Activated naive CD4-positive, alpha-beta T cell treated with Interleukin-2 at 50 U/mL for 16 hours (primary cell): ENCODE data around the gene AKR1C2.
"Not testable (repeated sequence)": the region's sequence is repeated elsewhere in the genome, so short reads cannot be mapped to it uniquely, and the experiment has no call there.

ENCODE experiments used
- DNase-seq: peaks from one replicate; pipeline ENCODE4 v3.0.0-alpha.2; 2020

The AKR1C2 gene

GRCh38 chr10:5023177-5023805 lies 19.6 kb upstream of the AKR1C2 start:
- DNase-seq = no peak

- not testable (repeated sequence) for DNase-seq
Measured at GRCh38 chr10:5021624-5022290, 18.1 kb upstream of the AKR1C2 start.

GRCh38 chr10:5019770-5020612 lies 16.3 kb upstream of the AKR1C2 start:
- DNase-seq = not testable (repeated sequence)

GRCh38 chr10:5018671-5019277 lies 15.1 kb upstream of the AKR1C2 start:
- not testable (repeated sequence) for DNase-seq

GRCh38 chr10:5018134-5018533 lies 14.5 kb upstream of the AKR1C2 start:
- no peak for DNase-seq

GRCh38 chr10:5014936-5015335 lies 11.3 kb upstream of the AKR1C2 start:
- no peak for DNase-seq

DNA sequence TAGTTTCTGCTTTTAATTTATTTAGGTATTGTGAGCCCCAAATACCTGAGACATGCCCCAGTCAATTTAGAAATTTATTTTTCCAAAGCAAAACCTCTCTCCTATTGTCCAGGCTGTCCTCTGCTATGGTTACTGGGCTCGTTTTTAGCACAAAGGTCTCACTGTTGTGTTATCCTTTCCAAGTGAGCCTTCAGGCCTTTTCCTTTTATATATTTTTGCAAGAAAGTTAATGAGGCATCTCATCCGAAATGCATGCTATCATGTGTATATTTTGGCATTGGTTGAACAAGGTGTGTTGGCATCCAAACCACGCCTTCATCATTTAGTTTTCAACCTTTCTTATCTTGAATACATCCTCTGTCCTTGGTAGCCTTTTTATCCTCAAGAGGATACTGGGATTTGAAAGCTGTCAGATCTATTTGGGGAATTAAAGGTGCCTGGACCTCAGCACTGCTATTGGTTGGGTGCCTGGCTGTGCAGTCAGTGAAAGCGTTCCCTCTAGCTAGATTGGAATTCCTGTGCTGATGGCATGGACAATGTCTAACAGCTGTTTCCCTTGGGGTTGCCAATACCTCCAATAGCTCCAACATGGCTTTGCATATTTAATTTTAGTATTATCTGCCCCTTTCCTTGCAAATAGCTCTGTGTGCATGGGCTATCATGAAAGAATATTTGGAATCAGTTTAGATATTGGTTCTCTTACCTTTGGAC lies 10.7 kb upstream of the AKR1C2 start:
- DNase-seq = not testable (repeated sequence)

GRCh38 chr10:5013385-5013784 lies 9.7 kb upstream of the AKR1C2 start:
- no peak for DNase-seq

DNA sequence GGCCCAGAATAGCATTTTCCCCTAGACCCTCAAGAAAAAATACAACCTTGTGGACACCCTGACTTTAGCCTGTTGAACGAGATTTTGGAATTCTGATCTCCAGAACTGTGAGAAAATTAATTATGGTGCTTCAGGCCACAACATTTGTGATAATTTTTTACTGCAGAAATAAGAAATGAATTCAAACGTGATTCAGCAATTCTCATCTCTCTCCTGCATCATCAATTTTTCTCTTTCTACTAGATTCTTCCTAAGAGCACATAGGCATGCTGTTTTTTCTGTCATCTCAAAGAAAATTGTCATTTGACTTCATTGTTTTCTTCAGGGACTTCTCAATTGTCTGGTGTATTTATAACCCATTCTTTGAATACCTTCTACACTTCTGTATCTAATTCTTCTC lies 8.9 kb upstream of the AKR1C2 start:
- DNase-seq = no peak

DNA sequence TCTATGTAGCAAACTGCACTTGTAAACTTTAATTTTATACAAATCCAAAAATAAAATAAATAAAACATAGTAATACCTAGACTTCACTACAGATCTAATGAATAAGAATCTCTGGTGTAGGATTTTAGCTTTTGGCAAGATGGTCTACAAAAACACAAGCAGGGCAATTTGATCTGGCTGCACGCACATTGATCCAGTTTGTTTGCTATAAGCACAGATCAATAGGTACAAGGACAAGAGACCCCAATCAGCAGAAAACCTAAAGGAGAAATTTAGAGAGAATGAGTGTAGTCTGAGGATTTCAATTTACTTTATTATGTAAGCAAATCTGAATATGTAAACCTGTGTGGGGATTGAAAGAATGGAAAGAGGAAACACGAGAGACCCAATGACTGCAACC lies 7.7 kb upstream of the AKR1C2 start:
- DNase-seq = not testable (repeated sequence)

- DNase-seq = not testable (repeated sequence)
Measured at GRCh38 chr10:5010043-5010442, 6.4 kb upstream of the AKR1C2 start.

GRCh38 chr10:5008857-5009548 lies 5.3 kb upstream of the AKR1C2 start:
- DNase-seq = not testable (repeated sequence)

DNA sequence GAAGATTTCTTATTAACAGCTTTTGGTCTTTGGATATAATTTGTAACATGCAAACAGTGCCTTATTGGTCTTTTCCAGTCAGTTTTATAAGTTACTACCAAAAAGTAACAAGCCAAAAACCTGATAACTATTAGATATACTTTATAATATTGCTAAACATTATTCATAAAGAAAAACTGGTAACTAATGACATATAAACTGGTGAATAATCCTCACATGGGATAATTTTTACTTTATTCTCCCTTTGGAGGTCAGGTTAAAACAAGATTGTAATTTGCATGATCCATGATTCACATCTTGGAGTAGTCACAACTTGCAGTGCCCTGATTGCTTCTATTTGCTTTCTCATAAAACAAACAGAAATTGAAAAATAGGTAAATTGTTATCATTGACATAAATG lies 844 bp upstream of the AKR1C2 start:
- DNase-seq = not testable (repeated sequence)

DNA sequence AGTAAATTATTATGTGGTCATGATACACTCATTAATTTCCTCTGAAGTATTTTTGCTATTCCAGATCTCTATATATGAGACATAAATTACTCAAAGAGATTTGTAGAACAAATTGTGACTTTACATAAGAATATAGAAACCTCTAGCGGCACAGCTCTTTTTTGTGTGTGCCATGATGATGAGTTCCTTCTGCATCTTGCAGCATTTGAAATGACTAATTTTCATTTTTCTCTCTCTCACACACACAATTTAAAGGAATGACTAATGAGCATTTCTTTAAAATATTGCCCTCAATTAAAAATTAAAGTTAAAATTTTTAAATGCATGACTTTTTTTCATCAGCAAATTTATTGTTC lies 351 bp upstream of the AKR1C2 start:
- DNase-seq = not testable (repeated sequence)

GRCh38 chr10:5002013-5002727 lies 1.5 kb downstream of the AKR1C2 start:
- no peak for DNase-seq

DNA sequence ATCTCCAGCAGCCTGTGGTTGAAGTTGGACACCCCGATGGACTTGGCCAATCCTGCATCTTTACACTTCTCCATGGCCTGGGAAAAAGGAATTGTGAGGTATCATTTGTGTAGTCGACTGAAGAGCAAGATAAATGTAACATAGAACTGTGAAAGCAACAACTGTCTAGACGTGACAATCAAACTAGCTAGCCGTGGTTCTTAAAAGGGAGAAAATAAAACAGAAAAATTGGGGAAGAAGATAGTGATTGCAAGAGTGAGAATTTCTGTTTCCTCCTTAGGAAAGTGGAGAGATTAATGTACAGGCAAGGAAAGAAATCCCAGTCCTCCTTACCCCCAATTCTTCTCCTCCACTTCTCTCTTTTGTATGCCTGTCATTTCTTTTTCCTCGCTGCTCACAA lies 5.0 kb downstream of the AKR1C2 start:
- no peak for DNase-seq

DNA sequence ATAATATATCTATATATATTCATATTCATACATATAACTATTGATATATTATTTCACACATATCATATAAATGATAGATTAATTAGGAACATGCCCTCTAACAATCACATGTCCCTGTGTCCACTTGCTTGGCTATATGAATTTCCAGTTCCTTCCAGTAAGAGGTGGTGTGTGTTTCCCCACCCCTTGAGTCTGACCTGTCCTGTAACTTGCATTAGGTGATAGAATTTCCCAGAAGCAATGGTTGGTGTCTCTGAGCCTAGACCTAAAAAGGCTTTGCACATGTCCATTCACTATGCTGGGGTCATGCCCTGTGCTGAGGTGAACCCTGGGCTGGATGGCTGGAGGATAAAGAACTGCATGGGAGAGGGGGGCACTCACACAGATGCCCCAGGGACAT lies 9.4 kb downstream of the AKR1C2 start:
- DNase-seq = not testable (repeated sequence)

GRCh38 chr10:4992564-4992963 lies 11.1 kb downstream of the AKR1C2 start:
- not testable (repeated sequence) for DNase-seq

GRCh38 chr10:4991463-4991862 lies 12.2 kb downstream of the AKR1C2 start:
- DNase-seq = not testable (repeated sequence)

DNA sequence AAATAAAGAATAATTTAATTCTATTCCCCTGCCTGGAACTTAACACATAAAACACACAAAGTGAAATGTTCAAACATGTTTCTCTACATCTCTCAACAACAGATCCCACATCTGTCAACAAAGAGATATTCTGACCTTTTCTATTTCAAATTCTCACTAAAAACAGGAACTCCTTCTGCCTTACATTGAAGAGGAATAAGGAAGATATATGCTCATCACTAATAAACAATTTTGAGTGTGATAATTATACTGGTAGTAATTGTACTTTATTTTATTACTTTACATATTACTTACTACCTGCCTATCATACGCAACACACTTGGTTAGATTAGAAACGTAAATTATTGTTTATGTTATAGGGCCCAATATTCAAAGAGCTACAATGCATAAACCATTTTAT lies 13.4 kb downstream of the AKR1C2 start:
- DNase-seq = no peak

DNA sequence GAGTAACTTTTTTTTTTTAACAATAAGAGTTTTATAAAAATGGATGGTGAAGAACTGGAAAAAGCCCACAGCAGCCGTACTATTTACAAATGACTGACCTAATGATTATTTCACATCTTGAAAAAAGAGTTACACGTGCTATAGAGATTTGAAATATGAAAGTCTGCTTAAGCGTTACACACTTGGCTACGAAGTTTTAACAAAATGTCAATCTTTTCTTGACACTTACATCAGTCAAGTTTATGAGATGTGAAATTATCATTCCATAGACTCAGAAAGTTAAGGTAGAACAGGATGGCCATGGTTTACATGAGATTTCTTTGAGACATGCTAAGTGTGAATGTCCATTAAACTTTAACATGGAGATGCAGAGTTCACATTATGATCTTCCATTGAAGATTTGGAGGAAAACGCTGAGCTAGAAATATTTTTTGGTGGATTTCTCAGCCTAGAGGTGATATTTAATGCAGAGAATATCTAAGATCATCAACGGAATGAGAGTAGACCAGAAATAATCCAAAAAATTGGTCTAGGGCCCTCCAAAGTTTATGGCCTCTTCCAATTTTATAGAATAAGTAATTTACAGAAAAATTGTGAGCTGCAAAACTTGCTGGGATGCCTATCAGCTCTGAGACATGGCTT lies 15.5 kb downstream of the AKR1C2 start:
- not testable (repeated sequence) for DNase-seq
